Measurements from ENCODE around the gene MYH10.
A peak's percentile ranks its signal among the peaks of the same experiment; 100 is the strongest.

Gene MYH10

DNA sequence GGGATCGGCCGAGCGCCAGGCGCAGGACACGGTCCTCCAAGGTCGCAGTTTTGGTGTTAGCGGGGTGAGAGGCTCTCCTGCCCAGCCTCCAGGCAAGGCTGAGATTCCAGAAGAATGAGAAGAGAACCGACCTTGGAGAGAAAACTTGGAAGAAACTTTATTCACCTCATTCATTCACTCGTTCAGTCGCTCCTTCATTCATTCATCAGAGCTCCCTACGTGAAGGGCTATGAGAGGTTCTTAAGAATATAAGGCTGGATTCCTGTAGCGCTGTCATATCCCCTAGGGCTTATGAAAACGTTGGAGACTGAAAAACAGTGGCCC is 991 bp upstream of the MYH10 start:
- Histone ChIP-seq H3K27ac (ENCODE audit: low read depth, low read length, poor library complexity, severe bottlenecking) (no peak overlapping the region), H3K9ac (ENCODE audit: low read length) (peak overlapping the region; percentile 79), H3F3A (ENCODE audit: insufficient read depth, low read length) (peaks cover 3% of the 10 kb centered on the region; the same call in 1 of the 2 replicates), H2AFZ (ENCODE audit: low read length) (peak overlapping the region; percentile 92; the same call in 1 of the 2 replicates), H3K27me3 (ENCODE audit: insufficient read depth, low read length) (no peaks in the 10 kb centered on the region), H3K4me1 (ENCODE audit: insufficient read depth, low read length, severe bottlenecking) (peaks cover 13% of the 10 kb centered on the region), H3K9me2 (ENCODE audit: low read depth, low read length) (no peaks in the 10 kb centered on the region), H3K4me3 (ENCODE audit: low read depth, low read length, poor library complexity, severe bottlenecking) (peak overlapping the region; percentile 98), H3K79me2 (ENCODE audit: insufficient read depth, low read length) (no peaks in the 10 kb centered on the region), H4K20me1 (ENCODE audit: insufficient read depth, low read length) (no peaks in the 10 kb centered on the region), H3K4me2 (ENCODE audit: low read length) (peak overlapping the region; percentile 94), H3K36me3 (ENCODE audit: insufficient read depth, low read length) (no peaks in the 10 kb centered on the region), H3K9me3 (ENCODE audit: low read length) (no peaks in the 10 kb centered on the region)
- TF ChIP-seq, protein P1, sequence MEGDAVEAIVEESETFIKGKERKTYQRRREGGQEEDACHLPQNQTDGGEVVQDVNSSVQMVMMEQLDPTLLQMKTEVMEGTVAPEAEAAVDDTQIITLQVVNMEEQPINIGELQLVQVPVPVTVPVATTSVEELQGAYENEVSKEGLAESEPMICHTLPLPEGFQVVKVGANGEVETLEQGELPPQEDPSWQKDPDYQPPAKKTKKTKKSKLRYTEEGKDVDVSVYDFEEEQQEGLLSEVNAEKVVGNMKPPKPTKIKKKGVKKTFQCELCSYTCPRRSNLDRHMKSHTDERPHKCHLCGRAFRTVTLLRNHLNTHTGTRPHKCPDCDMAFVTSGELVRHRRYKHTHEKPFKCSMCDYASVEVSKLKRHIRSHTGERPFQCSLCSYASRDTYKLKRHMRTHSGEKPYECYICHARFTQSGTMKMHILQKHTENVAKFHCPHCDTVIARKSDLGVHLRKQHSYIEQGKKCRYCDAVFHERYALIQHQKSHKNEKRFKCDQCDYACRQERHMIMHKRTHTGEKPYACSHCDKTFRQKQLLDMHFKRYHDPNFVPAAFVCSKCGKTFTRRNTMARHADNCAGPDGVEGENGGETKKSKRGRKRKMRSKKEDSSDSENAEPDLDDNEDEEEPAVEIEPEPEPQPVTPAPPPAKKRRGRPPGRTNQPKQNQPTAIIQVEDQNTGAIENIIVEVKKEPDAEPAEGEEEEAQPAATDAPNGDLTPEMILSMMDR (IDR thresholded peaks at IDR 0.05; ENCODE audit: low read length), result no peak
- TF ChIP-seq EZH2 (IDR thresholded peaks at IDR 0.05; ENCODE audit: borderline replicate concordance, low read length), result no peak

DNA sequence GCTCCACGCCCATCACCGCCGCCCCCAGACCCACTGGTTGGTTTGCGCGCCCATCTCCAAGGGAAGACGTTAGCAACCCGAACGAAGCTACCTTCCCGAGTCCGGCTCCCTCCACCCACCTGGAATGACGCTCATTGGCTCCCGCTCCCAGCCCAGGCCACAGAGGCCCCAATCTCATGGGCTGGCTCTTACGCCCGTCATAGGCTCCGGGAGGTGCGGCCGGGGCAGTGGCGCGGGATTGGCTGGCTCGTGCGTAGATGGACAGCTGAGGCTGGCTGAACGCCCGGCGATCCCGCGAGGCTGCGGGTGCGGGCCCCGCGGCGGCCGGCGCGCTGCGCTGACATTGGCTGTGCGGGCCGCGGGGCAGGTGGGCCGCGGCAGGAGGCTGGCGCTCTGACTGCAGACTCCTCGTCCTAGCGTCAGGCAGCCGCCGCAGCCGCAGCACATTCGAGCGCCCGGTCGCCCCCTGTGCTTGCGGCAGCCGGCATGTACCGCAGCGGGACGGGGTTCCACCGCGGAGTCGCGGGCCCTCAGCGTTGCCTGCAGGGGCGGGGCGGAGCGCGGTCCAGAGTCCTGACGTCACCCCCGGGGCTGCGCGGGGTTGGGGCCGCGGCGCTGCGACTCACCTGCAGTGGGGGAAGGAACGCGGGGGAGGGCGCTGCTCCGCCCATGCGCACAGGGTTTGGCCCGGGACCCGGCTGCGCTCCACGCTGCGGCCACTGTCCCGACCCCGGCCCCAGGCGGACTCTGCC is 453 bp upstream of the MYH10 start:
- Histone ChIP-seq H3K27me3 (ENCODE audit: insufficient read depth, low read length) (no peaks in the 10 kb centered on the region), H2AFZ (ENCODE audit: low read length) (peak overlapping the region; percentile 92; the same call in 1 of the 2 replicates), H3F3A (ENCODE audit: insufficient read depth, low read length) (peaks cover 3% of the 10 kb centered on the region; the same call in 1 of the 2 replicates), H3K9me2 (ENCODE audit: low read depth, low read length) (no peaks in the 10 kb centered on the region), H3K4me2 (ENCODE audit: low read length) (peak overlapping the region; percentile 94), H3K4me1 (ENCODE audit: insufficient read depth, low read length, severe bottlenecking) (peaks cover 13% of the 10 kb centered on the region), H3K9me3 (ENCODE audit: low read length) (no peaks in the 10 kb centered on the region), H3K27ac (ENCODE audit: low read depth, low read length, poor library complexity, severe bottlenecking) (no peak overlapping the region), H3K36me3 (ENCODE audit: insufficient read depth, low read length) (no peaks in the 10 kb centered on the region), H4K20me1 (ENCODE audit: insufficient read depth, low read length) (no peaks in the 10 kb centered on the region), H3K79me2 (ENCODE audit: insufficient read depth, low read length) (no peaks in the 10 kb centered on the region), H3K4me3 (ENCODE audit: low read depth, low read length, poor library complexity, severe bottlenecking) (peak overlapping the region; percentile 98), H3K9ac (ENCODE audit: low read length) (peak overlapping the region; percentile 96)
- TF ChIP-seq, protein P1 (IDR thresholded peaks at IDR 0.05; ENCODE audit: low read length), result peak; percentile 36
- no peak for TF ChIP-seq EZH2 (IDR thresholded peaks at IDR 0.05; ENCODE audit: borderline replicate concordance, low read length)

DNA sequence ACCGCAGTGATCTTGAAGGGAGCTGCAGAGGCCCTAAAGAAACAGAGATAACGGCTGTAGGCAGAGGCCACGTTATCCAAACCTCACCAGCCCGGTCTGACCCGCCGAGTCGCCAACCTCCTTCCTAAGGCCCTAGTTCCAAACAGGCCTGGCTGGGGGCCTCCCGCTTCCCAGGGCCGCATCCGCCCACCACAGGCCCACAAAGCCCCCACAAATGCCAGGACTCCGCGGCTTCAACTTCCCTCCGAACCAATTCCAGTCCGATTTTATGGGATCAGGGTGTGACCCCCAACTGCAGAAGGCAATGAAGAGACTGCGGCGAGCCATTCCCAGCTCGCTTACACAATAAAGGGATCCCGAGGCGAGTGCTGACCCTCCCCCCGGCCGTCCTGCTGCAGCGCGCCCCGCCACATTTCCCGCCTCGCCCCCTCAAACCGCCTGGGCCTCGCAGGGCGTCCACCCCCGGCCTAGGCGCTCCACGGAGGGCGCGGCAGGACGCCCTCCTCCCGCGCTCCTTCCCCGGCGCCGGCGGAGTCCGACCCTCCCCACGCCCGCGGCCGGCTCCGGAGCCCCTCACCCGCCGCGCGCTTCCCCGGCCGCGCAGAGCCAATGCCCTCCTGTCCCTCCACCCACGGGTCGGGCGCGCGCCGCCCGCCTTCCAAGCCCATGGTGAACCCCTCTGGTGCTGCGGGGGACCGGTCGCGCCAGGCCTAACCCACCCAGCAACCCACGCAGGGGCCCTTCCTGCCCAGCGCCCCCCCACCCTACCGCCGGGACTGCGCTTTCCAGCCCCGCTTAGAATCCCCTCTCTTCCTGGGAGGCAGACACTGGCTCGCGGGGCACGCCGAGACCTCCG is 926 bp downstream of the MYH10 start:
- TF ChIP-seq, protein P1 (IDR thresholded peaks at IDR 0.05; ENCODE audit: low read length), result no peak
- TF ChIP-seq EZH2 (IDR thresholded peaks at IDR 0.05; ENCODE audit: borderline replicate concordance, low read length), result no peak
- Histone ChIP-seq H3K79me2 (ENCODE audit: insufficient read depth, low read length) (no peaks in the 10 kb centered on the region), H3F3A (ENCODE audit: insufficient read depth, low read length) (peaks cover 3% of the 10 kb centered on the region; the same call in 1 of the 2 replicates), H3K4me3 (ENCODE audit: low read depth, low read length, poor library complexity, severe bottlenecking) (peak overlapping the region; percentile 98), H3K27ac (ENCODE audit: low read depth, low read length, poor library complexity, severe bottlenecking) (no peak overlapping the region), H3K36me3 (ENCODE audit: insufficient read depth, low read length) (no peaks in the 10 kb centered on the region), H4K20me1 (ENCODE audit: insufficient read depth, low read length) (no peaks in the 10 kb centered on the region), H3K4me1 (ENCODE audit: insufficient read depth, low read length, severe bottlenecking) (peaks cover 13% of the 10 kb centered on the region), H3K4me2 (ENCODE audit: low read length) (peak overlapping the region; percentile 94), H3K9ac (ENCODE audit: low read length) (peak overlapping the region; percentile 96), H3K9me3 (ENCODE audit: low read length) (no peaks in the 10 kb centered on the region), H3K27me3 (ENCODE audit: insufficient read depth, low read length) (no peaks in the 10 kb centered on the region), H3K9me2 (ENCODE audit: low read depth, low read length) (no peaks in the 10 kb centered on the region), H2AFZ (ENCODE audit: low read length) (no peak overlapping the region)

Data from OCI-LY1 (cell line).